NCI-H82 treated with DMSO at 0.1 percent for 48 hours (cell line): ENCODE data around the gene ABCC3.
A peak's percentile ranks its signal among the peaks of the same experiment; 100 is the strongest.
"Not testable (repeated sequence)": the region's sequence is repeated elsewhere in the genome, so short reads cannot be mapped to it uniquely, and the experiment has no call there.

Source experiments
- DNase-seq: peaks from one replicate; lab custom pipeline; 2025; ENCODE audit not compliant: unreplicated experiment; lab: John Stamatoyannopoulos, UW

The ABCC3 gene

GRCh38 chr17:50665838-50666237 is 31.2 kb downstream of the ABCC3 start:
- DNase-seq = no peak

DNA sequence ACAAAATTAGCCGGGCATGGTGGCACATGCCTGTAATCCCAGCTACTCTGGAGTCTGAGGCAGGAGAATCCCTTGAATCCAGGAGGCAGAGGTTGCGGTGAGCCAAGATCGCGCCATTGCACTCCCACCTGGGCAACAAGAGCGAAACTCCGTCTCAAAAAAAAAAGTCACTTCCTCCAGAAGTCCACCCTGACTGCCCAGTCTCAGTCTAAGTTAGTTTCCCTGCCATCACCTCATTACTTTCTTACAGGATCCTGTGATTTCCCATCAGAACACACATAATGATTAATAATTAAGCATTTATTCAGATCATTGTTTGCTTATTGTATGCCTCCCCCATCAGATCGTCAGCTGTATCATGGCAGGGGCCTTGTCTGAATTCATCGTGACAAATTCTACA is 31.6 kb downstream of the ABCC3 start:
- no peak for DNase-seq

GRCh38 chr17:50667259-50668024 is 32.8 kb downstream of the ABCC3 start:
- DNase-seq = no peak

DNA sequence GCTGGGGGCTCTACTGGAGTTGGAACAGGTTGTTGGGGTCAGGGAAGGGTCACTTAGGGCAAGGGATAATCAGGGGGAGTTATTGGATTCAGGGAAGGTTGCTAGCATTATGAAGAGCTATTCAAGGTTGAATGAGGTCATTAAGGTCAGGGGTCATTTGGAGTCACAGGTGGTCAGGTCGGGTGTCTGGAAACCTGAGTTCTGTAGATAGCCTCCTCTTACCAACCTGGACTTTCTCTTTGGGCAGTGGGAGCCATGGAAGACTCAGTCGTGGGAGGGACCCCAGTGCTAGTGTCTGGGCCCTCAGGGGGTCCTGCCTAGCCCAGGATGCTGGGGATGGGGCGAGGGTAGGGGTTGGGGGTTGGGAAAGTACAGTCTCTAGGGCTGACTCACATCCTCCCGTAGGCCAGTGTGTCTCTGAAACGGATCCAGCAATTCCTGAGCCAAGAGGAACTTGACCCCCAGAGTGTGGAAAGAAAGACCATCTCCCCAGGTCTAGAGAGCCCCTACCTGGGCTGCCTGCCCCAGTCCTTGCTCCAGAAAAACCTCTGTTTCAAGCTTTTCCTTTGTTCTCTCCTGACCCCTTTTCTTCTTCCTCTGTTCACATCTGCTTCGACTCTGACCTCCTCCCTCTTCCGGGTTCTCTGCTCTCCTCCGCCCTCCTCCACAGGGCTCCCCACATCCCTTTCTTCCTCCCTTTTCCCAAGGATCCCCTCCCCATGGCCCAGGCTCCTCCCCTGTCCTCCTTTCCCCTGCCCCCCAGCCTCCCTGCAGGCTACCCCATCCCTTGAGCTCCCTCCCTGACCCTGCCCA is 33.5 kb downstream of the ABCC3 start:
- no peak for DNase-seq

DNA sequence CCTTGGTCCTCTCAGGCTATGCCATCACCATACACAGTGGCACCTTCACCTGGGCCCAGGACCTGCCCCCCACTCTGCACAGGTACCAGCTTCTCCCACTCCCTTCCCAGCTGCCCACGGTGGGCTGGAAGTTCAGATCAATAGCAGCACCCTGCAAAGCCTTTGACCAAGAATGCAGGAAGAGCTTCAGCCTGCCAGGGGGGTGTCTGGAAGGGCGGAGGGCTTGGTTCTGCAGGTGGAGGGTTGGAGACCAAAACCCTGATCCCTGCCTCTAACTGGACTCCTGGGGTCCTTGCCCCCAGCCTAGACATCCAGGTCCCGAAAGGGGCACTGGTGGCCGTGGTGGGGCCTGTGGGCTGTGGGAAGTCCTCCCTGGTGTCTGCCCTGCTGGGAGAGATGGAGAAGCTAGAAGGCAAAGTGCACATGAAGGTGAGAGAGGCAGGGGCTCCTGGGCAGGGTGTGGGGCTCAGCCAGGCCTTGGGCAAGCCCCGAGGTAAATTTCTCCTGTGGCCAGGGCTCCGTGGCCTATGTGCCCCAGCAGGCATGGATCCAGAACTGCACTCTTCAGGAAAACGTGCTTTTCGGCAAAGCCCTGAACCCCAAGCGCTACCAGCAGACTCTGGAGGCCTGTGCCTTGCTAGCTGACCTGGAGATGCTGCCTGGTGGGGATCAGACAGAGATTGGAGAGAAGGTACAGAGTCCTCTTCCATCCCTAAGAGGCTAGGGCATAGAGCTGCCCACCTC is 34.3 kb downstream of the ABCC3 start:
- no peak for DNase-seq

GRCh38 chr17:50672071-50672470 is 37.4 kb downstream of the ABCC3 start:
- DNase-seq = no peak

GRCh38 chr17:50672831-50673551 is 38.3 kb downstream of the ABCC3 start:
- no peak for DNase-seq

DNA sequence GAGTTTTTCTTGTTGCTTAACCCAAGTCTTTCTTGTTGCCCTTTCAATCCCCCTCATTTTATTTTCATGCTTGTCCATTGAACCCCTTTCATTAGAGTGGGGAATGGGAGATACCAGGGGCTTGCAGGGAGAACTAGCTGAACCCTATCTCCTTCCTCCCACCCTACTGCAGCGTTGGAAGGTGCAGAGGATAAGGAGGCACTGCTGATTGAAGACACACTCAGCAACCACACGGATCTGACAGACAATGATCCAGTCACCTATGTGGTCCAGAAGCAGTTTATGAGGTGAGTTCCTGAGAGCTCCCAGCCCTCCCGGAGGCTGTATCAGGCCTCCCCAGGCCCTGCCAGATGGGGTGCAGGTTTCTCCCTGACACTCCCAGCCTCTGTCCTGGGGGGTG is 40.5 kb downstream of the ABCC3 start:
- DNase-seq = no peak

DNA sequence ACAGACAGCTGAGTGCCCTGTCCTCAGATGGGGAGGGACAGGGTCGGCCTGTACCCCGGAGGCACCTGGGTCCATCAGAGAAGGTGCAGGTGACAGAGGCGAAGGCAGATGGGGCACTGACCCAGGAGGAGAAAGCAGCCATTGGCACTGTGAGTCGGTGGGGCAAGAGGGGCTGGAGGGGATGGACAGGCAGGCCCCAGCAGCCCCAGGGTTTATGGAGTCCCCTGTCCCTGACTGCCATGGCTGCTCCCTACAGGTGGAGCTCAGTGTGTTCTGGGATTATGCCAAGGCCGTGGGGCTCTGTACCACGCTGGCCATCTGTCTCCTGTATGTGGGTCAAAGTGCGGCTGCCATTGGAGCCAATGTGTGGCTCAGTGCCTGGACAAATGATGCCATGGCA is 40.9 kb downstream of the ABCC3 start:
- no peak for DNase-seq

GRCh38 chr17:50676065-50676975 is 41.6 kb downstream of the ABCC3 start:
- DNase-seq = no peak

DNA sequence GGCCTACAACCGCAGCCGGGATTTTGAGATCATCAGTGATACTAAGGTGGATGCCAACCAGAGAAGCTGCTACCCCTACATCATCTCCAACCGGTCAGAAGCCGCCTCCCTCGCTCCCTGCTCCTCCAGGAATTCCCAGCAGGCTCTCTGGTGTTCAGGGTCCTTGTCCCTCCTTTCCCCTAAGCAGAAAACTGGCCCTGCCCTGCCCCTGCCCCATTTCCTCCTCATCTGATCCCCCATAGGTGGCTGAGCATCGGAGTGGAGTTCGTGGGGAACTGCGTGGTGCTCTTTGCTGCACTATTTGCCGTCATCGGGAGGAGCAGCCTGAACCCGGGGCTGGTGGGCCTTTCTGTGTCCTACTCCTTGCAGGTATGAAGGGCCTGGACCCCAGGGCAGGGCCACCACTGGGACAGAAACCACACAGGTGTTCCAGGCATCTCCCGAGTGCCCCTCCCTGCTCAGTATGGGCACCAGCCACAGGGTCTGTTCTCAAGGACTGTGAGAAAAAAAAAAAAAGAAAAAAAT is 43.2 kb downstream of the ABCC3 start:
- DNase-seq = no peak

DNA sequence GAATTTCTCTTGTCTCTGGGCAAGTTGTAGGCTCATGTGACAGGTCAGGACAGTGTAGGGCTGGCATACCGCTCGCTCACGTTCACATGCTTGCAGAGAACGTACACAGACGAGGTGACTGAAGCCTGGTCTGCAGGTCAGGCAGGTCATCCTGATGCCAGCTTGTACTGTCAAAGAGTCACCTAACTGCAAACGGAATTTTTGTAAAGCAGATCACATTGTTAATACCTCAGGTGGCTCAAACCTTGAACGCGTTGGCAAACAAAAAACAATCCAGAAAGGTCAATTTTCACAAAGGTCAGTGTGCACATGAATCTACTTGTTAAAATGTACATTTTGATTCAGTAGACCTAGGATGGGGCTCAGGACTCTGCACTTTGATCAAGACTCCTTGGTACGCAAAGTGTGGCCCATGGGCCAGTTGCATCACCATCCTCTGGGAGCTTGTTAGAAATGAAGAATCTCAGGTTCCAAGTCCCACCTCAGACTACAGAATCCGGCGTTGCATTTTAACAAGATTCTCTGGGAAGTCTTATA is 44.4 kb downstream of the ABCC3 start:
- no peak for DNase-seq

DNA sequence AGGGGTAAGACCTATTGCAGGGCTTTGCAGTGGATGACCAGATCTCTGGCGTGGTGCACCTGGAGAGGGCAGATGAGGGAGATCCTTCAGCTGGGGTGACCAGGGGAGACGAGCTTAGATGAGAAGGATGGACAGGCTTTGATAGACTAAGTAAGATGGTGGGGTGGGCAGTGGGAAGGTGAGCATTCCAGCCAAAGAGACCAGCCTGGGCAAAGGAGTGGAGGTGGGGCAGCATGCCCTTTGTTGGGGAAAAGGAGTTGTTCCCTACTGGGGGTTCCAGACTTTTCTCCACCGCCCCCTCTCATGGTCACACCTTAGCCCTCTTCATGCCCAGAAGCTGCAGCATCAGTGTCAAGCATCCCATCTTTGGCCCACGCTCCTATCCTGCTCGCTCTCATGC is 45.4 kb downstream of the ABCC3 start:
- no peak for DNase-seq

DNA sequence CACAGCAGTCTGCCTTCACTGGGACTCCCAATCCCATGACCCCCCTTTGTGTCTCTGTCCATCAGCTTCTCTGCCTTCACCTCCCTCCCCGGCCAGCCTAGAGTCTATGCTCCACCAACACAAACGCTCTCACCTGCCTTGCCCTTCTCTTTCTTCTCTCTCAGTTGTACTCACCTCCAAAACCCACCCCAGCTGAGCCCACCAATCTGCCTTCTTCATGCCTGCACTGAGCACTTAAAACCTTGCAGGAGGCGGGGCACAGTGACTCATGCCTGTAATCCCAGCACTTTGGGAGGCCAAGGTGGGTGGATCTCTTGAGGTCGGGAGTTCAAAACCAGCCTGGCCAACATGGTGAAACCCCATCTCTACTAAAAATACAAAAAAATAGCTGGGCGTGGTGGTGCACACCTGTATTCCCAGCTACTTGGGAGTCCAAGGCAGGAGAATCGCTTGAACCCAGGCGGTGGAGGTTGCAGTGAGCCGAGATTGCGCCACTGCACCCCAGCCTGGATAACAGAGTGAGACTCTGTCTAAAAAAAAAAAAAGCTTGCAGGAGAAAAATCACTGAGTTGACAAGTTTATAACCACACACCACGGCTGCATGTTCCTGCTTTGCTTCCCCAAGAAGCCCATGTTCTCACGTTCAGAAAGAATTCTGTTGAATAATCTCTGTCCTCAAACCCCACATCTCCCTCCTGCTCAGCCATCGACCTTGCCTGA is 46.0 kb downstream of the ABCC3 start:
- DNase-seq = not testable (repeated sequence)

- DNase-seq = peak; percentile 44
Measured at GRCh38 chr17:50681263-50682200, 46.9 kb downstream of the ABCC3 start.

GRCh38 chr17:50682441-50682840 is 47.8 kb downstream of the ABCC3 start:
- DNase-seq = no peak

DNA sequence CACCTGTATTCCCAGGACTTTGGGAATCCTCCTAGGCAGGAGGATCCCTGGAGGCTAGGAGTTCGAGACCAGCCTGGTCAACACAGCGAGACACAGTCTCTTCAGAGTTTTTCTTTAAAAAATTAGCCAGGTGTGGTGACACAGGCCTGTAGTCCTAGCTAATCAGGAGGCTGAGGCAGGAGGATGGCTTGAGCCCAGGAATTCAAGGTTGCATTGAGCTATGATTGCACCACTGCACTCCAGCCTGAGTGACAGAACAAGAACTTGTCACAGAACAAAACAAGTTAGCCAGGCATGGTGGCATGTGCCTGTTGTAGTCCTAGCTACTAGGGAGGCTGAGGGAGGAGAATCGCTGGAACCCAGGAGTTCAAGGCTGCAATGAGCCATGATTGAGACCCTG is 48.3 kb downstream of the ABCC3 start:
- DNase-seq = no peak
